ENCODE data around the gene SLC12A3.
"Not testable (repeated sequence)": the region's sequence is repeated elsewhere in the genome, so short reads cannot be mapped to it uniquely, and the experiment has no call there.

Gene SLC12A3

DNA sequence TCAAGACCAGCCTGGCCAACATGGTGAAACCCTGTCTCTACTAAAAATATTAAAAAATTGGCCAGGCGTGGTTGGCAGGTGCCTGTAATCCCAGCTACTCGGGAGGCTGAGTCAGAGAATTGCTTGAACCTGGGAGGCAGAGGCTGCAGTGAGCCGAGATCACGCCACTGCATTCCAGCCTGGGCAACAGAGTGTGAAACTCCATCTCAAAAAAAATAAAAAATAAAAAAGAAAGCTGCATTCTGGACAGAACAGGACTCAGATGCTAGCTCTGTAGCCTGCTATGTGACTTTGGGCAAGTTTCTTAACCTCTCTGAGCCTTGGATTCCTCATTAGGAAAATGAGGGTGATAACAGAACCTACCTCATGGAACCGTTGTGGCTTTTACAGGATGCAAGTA, 3.8 kb downstream of the SLC12A3 start:
- DNase-seq (ENCODE audit: low read depth in 2 of 2) = not testable (repeated sequence)

DNA sequence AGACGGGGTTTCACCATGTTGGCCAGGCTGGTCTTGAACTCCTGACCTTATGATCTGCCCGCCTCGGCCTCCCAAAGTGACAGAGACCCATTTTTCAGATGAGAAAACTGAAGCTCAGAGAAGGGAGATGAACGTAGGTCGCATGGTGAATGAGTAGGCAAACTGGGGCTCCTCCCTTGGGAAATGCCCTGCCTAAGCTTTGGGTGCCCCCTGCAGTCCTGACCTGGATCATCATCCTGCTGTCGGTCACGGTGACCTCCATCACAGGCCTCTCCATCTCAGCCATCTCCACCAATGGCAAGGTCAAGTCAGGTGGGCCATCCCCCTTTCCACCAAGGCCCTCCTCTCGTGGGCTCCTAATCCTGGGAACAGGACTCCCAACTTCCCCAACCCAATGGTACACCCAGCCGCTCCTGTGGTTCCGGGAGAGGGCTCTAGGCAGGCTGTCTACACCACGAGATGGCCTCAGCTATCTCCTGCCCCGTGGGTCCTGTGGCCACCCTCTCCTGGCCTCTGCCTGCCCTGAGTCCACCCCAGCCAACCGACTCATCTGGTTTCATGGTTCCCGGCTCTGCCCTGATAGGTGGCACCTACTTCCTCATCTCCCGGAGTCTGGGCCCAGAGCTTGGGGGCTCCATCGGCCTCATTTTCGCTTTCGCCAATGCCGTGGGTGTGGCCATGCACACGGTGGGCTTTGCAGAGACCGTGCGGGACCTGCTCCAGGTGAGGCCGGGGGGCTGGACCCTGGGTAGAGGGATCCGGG, 4.7 kb downstream of the SLC12A3 start:
- no peak for DNase-seq (ENCODE audit: low read depth in 2 of 2)

DNA sequence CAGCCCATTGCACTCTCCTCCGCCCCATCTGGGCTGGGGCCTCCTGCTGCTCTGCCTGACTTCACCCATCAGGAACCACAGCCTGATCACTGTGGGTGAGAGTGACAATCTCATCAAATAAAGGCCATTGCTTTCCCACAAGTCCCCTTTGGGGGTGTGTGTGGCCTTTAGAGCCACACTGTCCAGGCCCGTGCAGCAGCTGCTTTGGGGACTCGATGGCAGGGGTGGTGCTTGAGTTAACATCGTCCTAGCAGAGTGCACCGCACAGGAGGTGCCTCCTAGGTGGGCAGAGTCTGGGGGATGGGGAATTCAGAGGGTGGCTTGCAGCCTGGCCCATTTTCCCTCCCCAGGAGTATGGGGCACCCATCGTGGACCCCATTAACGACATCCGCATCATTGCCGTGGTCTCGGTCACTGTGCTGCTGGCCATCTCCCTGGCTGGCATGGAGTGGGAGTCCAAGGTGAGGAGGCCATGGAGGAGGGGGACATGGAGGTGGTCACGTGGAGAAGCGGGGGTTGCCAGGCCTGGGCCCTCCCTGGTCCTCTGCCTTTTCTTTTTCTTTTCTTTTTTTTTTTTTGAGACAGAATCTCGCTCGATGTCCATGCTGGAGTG, 5.4 kb downstream of the SLC12A3 start:
- no peak for DNase-seq (ENCODE audit: low read depth in 2 of 2)

DNA sequence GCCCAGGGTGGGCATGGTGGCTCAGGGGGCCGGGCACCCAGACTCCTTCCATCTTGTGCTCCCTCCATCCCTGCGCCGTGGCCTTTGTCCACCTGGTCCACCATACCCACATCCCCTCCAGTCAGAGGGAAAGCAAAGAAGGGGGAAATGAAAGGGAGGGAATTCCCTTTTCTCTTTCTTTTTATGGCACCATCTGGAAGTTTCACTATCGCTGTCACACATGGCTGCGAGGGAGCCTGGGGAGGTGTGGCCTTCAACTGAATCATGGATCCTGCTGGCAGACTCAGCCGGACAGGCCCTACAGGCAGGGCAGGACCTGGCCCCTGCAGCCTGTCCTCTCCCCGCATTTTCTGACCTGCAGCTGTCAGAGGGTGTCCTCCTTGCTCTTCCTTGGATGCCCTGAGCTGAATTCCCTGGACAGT, 6.2 kb downstream of the SLC12A3 start:
- no peak for DNase-seq (ENCODE audit: low read depth in 2 of 2)

DNA sequence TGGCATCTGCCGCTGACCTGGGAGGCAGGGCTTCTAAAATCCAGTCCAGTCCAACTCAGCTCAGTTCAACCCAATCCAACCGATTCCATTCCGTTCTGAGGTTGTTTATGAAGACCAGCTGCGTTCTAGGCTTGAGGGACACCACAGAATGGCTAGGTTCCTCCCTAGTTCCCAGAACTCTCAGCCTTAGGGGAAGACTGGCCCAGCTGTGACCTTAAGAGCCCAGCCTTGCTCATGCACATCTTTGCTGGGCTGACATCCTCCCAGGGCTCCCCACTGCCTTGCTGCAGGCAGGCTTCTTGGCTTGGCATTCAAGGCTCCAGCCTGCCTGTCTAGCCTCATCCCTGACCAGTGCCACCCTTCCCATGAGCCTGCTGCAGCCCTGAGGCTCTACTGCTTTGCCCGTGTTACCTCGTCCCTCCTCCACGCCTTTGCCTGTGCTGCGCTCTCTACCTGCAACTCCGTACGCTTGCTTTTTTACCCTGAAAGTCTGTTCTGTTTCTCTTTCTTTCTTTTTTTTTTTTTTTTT, 7.9 kb downstream of the SLC12A3 start:
- DNase-seq (ENCODE audit: low read depth in 2 of 2) = no peak

DNA sequence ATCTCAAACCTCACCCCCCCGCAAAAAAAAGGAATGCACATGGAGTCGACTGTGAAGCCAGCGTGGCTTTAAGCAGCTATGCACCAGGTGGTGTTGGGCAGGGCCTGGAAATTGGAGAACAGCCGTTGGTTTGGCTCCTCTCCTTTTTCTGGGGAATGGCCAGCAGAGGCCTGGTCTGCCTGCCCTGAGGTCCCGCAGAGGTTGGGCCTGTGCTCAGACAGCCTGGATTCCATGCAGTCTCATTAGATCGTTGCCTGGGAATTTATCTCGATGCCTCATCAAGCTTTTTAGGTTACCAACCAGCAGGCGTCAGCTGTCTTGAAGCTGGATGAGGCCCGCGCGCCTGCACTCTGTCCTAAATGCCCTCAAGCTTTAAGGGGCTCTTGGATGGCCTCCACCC, 9.8 kb downstream of the SLC12A3 start:
- DNase-seq (ENCODE audit: low read depth in 2 of 2) = no peak

DNA sequence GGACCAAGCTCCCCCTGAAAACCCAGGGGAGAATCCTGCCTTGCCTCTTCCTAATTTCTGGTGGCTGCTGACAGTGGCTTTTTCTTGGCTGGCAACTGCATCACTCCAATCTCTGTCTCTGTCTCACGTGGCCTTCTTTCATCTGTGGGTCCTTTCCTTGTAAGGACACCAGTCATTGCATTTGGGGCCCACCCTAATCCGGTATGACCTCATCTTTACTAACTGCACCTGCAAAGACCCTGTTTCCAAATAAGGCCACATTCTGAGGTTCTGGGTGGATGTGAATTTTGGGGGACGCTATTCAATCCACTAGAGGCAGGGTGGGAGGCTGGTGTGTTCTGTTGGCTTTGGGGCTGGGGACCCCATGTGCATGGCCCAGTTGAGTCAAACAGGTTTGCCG, 11.0 kb downstream of the SLC12A3 start:
- no peak for DNase-seq (ENCODE audit: low read depth in 2 of 2)

DNA sequence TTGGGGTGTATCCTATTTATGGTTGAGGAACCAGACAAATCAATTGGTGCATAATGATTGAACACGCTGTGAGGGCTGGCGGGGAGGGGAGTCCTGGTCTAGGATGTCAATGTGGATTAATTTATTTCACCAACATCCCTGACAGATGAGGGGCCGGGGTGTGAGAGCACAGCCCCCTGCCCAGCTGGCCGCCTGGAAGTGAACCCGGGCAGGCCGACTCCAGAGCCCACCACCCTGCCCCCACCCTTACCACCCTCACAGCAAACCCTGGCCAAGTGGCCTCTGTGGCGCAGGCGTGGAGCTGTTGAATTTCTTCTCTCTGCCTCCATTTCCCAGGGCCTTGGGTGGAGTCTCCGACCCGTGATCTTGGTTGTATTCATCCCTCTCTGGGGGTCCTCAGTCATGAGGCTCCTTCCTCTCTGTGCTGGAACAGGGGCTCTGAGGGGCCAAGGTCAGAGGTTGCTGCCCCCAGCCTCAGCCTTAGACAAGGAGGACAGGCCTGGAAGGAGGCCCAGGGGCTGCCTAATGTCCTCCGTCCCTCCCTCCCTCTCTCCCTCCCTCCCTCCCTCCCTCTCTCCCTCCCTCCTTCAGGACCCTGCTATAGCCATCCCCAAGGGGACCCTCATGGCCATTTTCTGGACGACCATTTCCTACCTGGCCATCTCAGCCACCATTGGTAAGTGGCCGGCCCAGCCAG, 12.6 kb downstream of the SLC12A3 start:
- no peak for DNase-seq (ENCODE audit: low read depth in 2 of 2)

DNA sequence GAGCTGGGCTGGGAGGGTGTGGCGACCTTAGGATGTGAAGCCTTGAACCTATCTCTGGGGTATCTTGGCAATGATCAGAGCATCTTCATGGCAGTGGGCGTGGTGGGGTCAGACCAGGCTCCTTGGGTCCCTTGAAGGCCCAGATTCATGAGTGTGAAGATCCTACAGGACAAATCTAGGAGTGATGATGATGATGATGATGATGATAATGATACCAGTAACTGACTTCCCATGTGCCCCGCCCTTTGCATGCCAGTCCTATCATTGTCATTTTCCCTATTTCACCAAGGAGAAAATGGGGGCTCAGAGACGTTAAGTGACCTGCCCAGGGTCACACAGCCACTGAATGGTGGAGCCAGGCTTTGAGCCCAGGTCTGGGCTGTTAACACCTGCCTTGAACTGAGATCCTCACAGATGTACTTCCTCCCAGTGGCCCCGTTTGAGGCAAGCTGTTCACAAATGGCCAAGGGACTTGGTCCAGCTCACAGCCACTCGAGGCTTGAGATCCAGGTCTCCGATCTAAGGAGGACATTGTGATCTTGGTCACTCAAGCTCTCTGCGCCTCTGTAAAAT, 13.4 kb downstream of the SLC12A3 start:
- no peak for DNase-seq (ENCODE audit: low read depth in 2 of 2)

DNA sequence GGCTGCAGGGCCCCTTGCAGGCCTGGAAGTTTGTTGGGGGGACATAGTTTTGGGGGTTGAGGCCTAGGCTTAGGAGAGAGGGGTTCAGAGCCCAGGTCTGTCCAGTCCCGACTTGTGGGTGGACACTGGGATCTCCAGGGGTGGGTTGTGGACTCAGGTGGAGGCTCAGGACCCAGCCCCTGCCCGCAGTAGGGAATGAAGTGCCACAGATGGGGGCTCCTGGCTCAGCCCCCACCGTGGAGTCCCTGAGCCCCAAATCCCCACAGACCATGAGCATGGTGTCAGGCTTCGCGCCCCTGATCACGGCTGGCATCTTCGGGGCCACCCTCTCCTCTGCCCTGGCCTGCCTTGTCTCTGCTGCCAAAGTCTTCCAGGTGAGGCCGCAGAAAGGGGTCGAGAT, 14.3 kb downstream of the SLC12A3 start:
- DNase-seq (ENCODE audit: low read depth in 2 of 2) = no peak

DNA sequence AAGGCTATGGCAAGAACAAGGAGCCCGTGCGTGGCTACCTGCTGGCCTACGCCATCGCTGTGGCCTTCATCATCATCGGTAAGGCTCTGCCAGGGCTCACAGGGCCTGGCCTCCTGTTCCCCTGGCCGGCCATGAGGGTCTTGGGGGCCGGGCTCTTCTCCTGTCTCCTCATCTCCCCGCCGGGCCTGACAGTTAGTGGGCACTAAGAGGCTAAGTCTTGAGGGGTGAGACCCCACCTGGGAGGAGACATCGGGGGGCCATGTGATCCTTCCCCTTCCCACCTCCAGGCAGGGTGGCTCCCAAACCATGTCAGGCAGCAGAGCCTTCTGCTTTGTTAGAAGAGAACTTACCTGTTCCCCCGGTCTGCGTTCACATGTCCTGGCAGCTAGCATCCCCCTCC, 15.2 kb downstream of the SLC12A3 start:
- no peak for DNase-seq (ENCODE audit: low read depth in 2 of 2)

DNA sequence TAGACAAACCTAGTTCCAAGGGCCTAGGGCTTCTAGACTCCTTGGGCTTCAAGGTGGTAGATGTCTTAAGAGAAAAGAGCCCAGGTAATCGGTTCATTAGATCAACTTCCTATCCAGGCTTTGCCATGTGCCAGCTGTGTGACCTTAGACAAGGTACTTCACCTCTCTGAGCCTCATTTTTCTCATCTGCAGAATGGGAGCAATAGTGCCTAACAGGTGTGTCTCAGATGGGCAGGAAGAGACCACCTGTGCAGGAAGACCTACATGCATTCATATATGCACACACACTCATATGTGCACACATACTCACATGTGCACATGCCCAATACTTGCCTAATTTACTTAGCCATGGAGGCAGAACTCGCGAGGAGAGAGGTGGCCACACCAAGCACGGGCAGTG, 15.7 kb downstream of the SLC12A3 start:
- no peak for DNase-seq (ENCODE audit: low read depth in 2 of 2)

DNA sequence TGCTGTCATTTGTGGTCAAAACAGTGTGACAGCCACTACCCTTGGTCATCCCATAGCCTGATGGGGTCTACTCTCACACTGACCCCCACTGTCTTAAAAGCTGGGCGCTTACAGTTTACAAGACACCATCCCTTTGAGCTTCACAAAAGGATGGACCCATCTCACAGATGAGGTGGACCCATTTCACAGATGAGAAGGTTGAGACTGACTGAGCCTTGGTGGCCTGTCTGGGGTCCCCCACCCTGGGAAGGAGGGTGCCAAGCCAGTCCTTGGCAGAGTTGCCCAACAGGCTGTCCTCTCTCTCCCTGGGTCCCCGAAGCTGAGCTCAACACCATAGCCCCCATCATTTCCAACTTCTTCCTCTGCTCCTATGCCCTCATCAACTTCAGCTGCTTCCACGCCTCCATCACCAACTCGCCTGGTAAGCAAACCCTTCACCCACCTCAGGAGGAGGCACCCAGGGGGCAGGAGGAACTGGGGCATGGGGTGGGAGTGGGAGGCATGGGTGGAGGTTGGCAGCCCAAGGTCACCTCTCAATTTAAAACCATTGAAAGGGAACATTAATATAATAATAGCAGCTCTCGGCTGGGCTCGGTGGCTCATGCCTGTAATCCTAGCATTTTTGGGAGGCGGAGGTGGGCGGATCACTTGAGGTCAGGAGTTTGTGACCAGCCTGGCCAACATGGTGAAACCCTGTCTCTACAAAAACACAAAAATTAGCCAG, 17.2 kb downstream of the SLC12A3 start:
- DNase-seq (ENCODE audit: low read depth in 2 of 2) = no peak

DNA sequence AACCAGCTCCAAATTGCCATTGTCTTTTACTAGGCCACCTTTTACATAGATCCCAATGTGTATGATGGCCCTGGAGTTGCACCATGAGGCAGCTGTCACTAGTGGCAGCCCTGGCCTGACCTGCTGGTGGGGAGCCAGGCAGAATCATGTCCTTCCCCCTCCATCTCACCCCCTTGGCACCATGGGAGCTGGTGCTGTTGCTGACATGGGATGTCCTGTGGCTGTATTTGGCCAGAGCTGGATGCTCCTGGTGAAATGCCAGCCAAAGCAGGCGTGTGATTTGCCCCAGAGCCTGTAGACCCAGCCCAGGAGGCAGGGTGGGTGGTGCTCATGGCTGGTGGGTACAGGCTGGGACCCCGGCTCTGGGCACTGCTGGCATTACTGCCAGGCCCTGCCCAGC, 18.6 kb downstream of the SLC12A3 start:
- no peak for DNase-seq (ENCODE audit: low read depth in 2 of 2)

DNA sequence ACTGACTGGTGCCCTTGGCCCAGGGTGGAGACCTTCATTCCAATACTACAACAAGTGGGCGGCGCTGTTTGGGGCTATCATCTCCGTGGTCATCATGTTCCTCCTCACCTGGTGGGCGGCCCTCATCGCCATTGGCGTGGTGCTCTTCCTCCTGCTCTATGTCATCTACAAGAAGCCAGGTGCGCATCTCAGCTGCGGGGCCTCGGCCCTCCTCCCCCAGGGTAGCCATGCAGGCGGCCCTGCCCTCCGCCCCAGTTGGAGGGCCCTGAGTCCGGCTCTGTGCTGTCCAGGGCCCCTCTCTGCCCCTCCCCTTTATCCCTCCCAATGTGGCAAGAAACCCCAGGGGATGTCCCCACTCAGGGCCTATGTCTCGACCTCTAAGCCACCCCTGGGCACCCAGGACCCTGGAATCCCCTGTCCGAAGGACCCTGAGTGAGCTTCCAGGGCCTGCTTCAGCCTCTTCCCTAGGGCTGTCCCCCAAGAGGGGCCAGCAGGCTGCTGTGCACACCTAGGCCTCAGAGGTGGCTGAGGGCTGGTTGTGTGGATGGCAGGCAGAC, 19.1 kb downstream of the SLC12A3 start:
- no peak for DNase-seq (ENCODE audit: low read depth in 2 of 2)

DNA sequence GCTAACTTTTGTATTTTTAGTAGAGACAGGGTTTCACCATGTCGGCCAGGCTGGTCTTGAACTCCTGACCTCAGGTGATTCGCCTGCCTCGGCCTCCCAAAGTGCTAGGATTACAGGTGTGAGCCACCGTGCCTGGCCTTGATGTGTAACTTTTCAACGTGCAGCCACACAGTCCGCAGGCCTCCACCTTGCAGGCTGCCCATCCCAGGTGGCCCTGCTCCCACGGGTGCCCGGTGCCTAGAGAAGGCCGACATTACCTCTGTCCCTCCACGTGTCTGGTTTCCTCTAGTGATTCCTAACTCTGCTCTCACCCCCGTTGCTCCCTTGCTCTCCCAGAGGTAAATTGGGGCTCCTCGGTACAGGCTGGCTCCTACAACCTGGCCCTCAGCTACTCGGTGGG, 19.9 kb downstream of the SLC12A3 start:
- not testable (repeated sequence) for DNase-seq (ENCODE audit: low read depth in 2 of 2)

DNA sequence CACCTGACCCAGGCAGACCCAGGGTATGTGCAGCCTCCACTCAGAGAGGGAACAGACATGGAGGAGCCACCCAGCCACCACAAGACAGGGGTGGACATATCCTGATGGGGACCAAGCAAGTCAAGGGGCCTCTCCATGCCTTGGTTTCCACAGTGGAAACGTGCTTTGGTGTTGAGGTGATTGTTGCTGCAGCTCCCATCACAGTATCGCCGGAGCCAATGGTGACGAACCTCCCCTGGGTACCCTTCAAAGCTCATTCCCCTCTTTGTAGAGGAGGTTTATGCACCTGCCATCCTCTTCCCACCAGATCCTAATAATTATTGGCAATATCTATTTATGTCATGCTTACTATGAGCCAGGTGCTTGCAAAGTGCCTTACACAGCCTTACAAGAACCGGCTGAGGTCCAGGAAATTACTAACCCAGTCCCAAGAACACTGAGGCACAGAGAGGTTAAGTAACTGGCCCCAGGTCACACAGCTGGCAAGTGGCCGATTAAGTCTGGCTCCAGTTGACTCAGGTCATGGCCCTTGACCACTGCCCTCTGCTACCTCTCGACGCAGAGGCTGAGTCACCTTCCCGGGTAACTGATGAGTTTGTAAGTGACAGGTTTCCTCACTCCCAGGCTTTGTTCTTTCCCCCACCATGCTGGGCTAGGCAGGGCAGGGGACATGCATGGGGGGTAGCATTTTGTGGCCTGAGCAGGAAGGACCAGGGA, 20.6 kb downstream of the SLC12A3 start:
- DNase-seq (ENCODE audit: low read depth in 2 of 2) = no peak

DNA sequence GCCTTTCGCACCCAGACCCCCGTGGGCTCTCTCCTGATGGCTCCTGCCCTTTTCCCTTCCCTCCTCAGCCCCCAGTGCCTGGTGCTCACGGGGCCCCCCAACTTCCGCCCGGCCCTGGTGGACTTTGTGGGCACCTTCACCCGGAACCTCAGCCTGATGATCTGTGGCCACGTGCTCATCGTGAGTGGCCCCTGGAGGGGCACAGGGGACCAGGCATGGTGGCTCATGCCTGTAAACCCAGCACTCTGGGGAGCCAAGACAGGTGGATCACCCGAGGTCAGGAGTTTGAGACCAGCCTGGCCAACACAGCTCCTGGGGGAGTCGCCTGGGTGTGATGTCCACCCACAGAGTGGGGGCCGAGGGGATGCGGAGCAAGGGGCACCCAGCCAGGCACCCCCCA, 21.3 kb downstream of the SLC12A3 start:
- no peak for DNase-seq (ENCODE audit: low read depth in 2 of 2)

DNA sequence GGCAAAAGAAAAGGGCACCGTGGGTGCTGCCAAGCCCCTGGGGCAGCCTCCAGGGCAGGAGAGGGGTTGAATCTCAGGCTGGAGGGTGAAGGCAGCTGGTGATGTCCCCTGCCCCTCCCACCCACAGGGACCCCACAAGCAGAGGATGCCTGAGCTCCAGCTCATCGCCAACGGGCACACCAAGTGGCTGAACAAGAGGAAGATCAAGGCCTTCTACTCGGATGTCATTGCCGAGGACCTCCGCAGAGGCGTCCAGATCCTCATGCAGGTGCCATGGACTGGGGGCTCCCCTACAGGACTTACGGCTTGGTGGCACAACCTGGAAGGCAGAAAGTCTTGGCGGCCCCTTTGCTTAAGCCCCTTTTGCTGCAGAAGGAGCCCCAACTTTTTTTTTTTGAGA, 21.8 kb downstream of the SLC12A3 start:
- DNase-seq (ENCODE audit: low read depth in 2 of 2) = no peak

DNA sequence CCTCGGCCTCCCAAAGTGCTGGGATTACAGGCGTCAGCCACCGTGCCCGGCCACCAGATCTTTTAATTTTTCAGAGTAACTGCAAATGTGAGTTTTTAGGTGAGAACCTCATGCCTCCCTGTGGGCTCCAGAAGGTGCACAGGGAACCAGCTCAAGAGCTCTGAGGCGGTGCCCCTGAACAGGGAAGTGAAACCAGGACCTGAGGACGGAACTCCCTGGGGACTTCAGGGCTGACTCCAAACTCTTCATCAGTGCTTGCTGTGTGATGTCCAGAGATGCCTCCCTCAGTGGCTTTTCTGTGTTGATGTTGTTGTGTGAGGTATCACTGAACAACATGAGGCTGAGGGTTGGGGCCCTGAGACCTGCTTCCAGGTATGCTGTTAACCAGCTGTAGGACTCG, 23.8 kb downstream of the SLC12A3 start:
- DNase-seq (ENCODE audit: low read depth in 2 of 2) = no peak

DNA sequence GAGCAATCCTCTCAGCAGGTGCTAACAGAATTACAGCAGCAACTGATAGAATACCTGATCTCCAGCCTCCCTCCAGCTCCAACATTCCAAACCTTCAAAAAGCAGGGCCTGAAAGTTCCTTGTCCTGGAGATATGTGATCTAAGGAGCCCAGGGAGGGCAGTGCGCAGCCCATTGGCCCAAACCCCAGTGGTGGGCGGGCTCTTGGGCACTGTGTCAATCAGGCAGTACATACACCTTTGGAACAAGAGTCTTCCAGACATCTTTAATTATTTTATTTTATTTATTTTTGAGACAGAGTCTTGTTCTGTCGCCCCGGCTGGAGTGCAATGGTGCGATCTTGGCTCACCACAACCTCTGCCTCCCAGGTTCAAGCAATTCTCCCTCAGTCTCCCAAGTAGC, 24.2 kb downstream of the SLC12A3 start:
- no peak for DNase-seq (ENCODE audit: low read depth in 2 of 2)
